DMS79 treated with DMSO at 0.1 percent for 48 hours (cell line): ENCODE measurements around the gene HSPBAP1.

Source experiments
- DNase-seq: peaks from one replicate; lab custom pipeline; 2025; lab: John Stamatoyannopoulos, UW

The HSPBAP1 gene

GRCh38 chr3:122793568-122794416 lies at the start of gene HSPBAP1:
Gene HSPBAP1 (minus strand): TSS chr3:122793831. CDS start chr3:122793680, 151 bp downstream.
- no peak for DNase-seq

DNA sequence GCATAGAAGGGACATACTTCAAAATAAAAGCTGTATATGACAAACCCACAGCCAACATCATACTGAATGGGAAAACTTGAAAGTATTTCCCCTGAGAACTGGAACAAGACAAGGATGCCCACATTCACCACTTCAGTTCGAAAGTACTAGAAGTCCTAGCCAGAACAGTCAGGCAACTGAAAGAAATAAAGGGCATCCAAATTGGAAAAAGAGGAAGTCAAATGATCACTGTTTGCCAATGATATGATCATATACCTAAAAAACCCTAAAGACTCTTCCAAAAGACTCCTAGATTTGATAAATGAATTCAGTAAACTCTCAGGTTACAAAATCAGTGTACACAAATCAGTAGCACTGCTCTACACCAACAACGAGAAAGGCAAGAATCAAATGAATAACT lies 42.0 kb upstream of the HSPBAP1 start:
- DNase-seq, result no peak

GRCh38 chr3:122828281-122828680 lies 34.6 kb upstream of the HSPBAP1 start:
- no peak for DNase-seq

DNA sequence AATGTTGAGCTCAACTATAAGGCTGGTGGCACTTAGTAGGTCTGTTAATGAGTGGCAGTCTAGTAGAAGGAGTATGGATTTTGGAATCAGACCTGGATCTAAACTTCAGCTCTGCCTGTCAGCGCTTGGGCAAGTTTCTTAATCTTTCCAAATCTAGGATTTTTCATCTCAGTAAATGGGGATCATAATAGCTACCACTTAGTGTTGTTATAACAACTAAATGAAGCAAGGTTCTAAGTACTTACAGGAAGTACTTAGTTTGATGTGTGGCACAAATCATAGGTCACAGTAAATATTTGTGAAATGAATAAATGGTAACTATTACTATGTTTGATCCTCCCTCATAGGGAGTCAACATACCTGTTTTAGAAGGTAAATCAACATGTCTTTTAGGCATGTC lies 32.6 kb upstream of the HSPBAP1 start:
- no peak for DNase-seq

DNA sequence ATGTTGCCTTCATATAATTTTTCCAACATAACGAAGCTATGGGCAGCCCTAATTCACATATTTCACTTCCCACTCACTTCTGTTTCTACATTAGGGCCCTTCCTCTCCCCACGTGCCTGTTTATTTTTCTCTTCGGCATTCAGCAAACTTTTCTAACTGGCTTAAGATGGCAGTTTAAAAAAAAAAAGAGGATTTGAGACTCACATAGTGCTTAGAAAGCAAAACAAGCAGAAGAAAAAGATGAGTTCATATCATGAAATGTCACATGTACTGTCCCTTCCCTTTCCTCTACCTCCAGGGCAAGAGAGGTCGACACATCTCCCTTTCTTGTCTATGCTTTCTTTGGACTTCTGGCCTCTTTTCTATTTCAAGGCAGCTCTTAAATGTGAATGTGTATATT lies 31.8 kb upstream of the HSPBAP1 start:
- DNase-seq, result no peak

GRCh38 chr3:122824465-122825381 lies 31.1 kb upstream of the HSPBAP1 start:
- no peak for DNase-seq

DNA sequence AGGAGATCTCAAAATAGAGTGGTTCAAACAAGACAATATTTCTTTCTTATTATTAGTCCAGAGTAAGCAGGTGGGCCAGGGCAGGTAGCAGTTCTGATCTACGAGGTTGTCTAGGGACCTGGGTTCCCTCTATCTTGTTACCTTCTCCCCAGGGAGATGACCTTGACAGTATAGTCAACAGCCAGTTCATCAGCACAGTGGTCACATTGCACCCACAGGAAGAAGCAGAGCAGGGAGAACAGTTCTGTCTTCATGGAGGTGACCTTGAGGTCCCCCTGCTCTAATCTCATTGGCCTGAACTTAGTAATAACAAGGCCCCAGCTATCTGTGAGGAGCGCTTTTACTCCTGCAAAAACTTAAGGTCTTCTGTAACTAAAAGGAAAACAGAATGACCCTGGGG lies 23.0 kb upstream of the HSPBAP1 start:
- DNase-seq, result no peak

DNA sequence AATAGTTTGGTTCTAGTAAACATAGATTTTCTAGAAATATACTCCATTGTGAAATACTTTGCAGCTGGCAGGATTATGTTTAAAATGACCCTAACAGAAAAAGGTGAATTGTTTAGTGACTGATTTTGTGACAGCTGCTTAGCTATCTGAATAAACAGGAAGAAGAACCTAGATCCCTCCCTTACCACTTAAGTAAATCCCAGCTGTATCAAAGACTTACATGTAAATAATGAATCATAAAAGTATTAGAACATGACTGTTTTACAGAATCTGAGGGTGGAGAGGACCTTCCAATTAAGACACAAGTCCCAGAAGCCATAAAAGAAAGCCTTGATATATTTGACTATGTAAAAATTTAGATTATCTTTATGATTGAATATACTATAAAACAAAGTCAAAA lies 17.1 kb upstream of the HSPBAP1 start:
- DNase-seq, result no peak

- DNase-seq, result no peak
These were observed 10.3 kb upstream of the HSPBAP1 start for GRCh38 chr3:122803977-122804376.

GRCh38 chr3:122802323-122802722 lies 8.7 kb upstream of the HSPBAP1 start:
- no peak for DNase-seq

- DNase-seq, result no peak
These were observed 7.1 kb upstream of the HSPBAP1 start for GRCh38 chr3:122800706-122801237.

GRCh38 chr3:122800031-122800430 lies 6.4 kb upstream of the HSPBAP1 start:
- DNase-seq, result no peak

DNA sequence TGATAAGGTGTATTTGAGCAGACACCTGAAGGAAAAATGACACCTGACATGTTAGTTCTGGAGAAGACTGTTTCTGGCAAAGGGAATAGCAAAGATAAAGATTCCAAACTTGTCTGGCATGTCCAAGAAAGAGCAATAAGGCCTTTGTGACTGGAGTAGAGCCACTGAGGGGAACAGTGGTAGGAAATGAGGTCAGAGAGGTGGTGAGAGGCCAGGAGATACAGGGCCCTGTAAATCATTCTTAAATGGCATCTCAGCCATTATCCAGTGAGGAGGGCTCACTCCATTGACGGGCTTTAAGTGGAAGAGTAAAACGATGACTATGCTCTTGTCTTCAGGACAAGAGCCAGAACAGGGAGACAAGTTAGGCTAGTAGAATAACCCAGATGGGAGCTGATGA lies 5.7 kb upstream of the HSPBAP1 start:
- no peak for DNase-seq

- no peak for DNase-seq
These were observed 3.7 kb upstream of the HSPBAP1 start for GRCh38 chr3:122797291-122797690.

GRCh38 chr3:122795674-122796195 lies 2.1 kb upstream of the HSPBAP1 start:
- no peak for DNase-seq

GRCh38 chr3:122794779-122795673 lies 1.4 kb upstream of the HSPBAP1 start, which contains the start of gene SLC49A4:
Gene SLC49A4 (plus strand): TSS chr3:122795069. CDS start chr3:122795193, 124 bp downstream.
- no peak for DNase-seq

DNA sequence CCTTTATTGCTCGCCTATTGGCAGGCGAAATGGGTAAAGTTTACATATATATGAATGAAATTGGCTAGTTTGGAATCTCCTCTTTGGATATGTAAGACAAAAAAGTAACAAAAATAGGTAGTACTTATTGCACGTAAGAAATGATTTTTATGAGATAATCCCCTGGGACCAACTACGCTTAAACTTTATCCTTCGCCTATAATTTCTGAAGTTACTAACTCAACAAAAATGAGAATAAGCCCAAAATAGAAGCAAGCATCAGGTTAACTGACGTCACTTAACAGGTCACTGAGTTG lies 800 bp upstream of the HSPBAP1 start:
- DNase-seq, result no peak

GRCh38 chr3:122789585-122790273 lies 3.9 kb downstream of the HSPBAP1 start:
- no peak for DNase-seq

DNA sequence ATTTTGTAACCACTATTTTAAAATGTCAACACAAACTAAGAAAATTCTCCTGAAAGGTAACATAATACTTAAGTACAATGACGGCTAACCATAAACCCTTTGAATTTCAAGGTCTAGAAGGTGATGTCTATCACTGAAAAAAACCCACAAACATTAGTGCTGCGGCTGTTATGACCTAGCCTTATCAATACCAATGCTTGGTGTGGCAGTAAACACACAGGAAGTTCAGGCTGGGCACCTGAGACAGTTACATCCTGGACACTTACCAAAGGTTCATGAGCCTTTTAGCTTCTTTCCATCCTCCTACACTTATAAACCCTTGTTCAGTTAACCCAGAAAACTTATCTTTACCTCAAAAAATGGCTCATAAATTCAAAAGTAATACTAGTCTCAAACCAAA lies 5.8 kb downstream of the HSPBAP1 start:
- no peak for DNase-seq

GRCh38 chr3:122786066-122786465 lies 7.6 kb downstream of the HSPBAP1 start:
- no peak for DNase-seq

- no peak for DNase-seq
These were observed 8.4 kb downstream of the HSPBAP1 start for GRCh38 chr3:122785231-122785630.
